Endothelial cell of umbilical vein (primary cell): ENCODE results near the gene CCDC57. TPM values are rescaled to one million over a fixed set of nuclear protein-coding genes. Genes with fewer than 3 reads are reported as not detected.

ENCODE experiments used
- BruUV-seq: library from RNA; stranded (reverse); fragments of 400-500 nt; replicated peaks from 2 replicates; lab custom pipeline; 2021; lab: Mats Ljungman, UMichigan
- CTCF ChIA-PET: fragments of 300-600, 350-600 bp; sonication (Branson Sonifier 250); formaldehyde crosslinking; loops from one replicate; lab custom pipeline; 2021; ENCODE audit warnings: antibody characterized with exemption, inconsistent platforms; lab: Charles Lee
- POLR2A ChIA-PET: fragments of 300-600, 350-600 bp; sonication (Branson Sonifier 250); formaldehyde crosslinking; loops from one replicate; lab custom pipeline; 2021; ENCODE audit warnings: antibody characterized with exemption, inconsistent platforms; lab: Charles Lee
- DNase-seq: peaks from one replicate; pipeline ENCODE4 v3.0.0-alpha.2; 2011; ENCODE audit warnings: low read depth, low spot score
- FAIRE-seq: peaks from 2 replicates; lab custom pipeline; 2011; peaks lifted over from hg19 to GRCh38; lab: Jason Lieb, UNC
- H2AFZ ChIP-seq: 2 replicates; pipeline ENCODE4 v1.6.0; 2012; ENCODE audit warnings: low read depth, low read length, control low read depth, inconsistent platforms
- H3K27ac ChIP-seq: 2 replicates; pipeline ENCODE4 v1.5.1; 2011; ENCODE audit warnings: low read depth, mild to moderate bottlenecking, control low read depth, low read length, moderate library complexity; ENCODE audit not compliant: insufficient read depth
- H3K27me3 ChIP-seq, 2 experiments: 2 replicates each; pipeline versions ENCODE4 v1.6.0 to v1.6.1; 2011; ENCODE audit warnings: low read length in 2 of 2, mixed read lengths in 1 of 2; ENCODE audit not compliant: control insufficient read depth in 2 of 2, insufficient read depth in 2 of 2
- H3K36me3 ChIP-seq, 2 experiments: 2 replicates in 1 of 2; 3 replicates in 1 of 2; pipeline ENCODE4 v1.5.1; 2011; ENCODE audit warnings: low read length in 2 of 2, mild to moderate bottlenecking in 1 of 2, moderate library complexity in 1 of 2; ENCODE audit not compliant: control insufficient read depth in 2 of 2, insufficient read depth in 2 of 2; ENCODE audit errors: extremely low read depth in 1 of 2
- H3K4me1 ChIP-seq: 3 replicates; pipeline ENCODE4 v1.5.1; 2011; ENCODE audit warnings: mild to moderate bottlenecking, low read length; ENCODE audit not compliant: control insufficient read depth, insufficient read depth; ENCODE audit errors: extremely low read depth
- H3K4me2 ChIP-seq: 2 replicates; pipeline ENCODE4 v1.6.1; 2011; ENCODE audit warnings: low read length, control low read depth, mixed read lengths; ENCODE audit not compliant: insufficient read depth
- H3K4me3 ChIP-seq, 3 experiments: fragments of 200-600 bp in 1 of 3; sonication (generic), shearing (Covaris generic) in 1 of 3; replicated peaks in 1 of 3; 2 replicates each; pipeline ENCODE4 v1.5.1; 2011 to 2016; ENCODE audit warnings: control low read depth in 3 of 3, low read length in 3 of 3, mild to moderate bottlenecking in 2 of 3, inconsistent platforms in 1 of 3, low read depth in 1 of 3, moderate library complexity in 1 of 3; ENCODE audit not compliant: insufficient read depth in 1 of 3
- H3K79me2 ChIP-seq: 2 replicates; pipeline ENCODE4 v1.6.0; 2012; ENCODE audit warnings: low read length, inconsistent platforms; ENCODE audit not compliant: control insufficient read depth, insufficient read depth
- H3K9ac ChIP-seq: replicated peaks from 2 replicates; pipeline ENCODE3; 2011; ENCODE audit warnings: low read length, control low read depth; ENCODE audit not compliant: insufficient read depth; ENCODE audit errors: extremely low read depth
- H3K9me1 ChIP-seq: replicated peaks from 3 replicates; pipeline ENCODE4 v1.6.0; 2011; ENCODE audit warnings: mild to moderate bottlenecking, low read length; ENCODE audit not compliant: control insufficient read depth, insufficient read depth; ENCODE audit errors: extremely low read depth
- H3K9me3 ChIP-seq: replicated peaks from 2 replicates; pipeline ENCODE4 v1.5.1; 2012; ENCODE audit warnings: low read length, inconsistent platforms; ENCODE audit not compliant: control insufficient read depth, insufficient read depth
- H4K20me1 ChIP-seq: replicated peaks from 2 replicates; pipeline ENCODE3; 2011; ENCODE audit warnings: mild to moderate bottlenecking, low read length; ENCODE audit not compliant: control insufficient read depth, insufficient read depth; ENCODE audit errors: extremely low read depth
- CTCF ChIP-seq, 2 donors: IDR thresholded peaks; 1 replicate in 1 of 2; 2 replicates in 1 of 2; pipeline ENCODE4 v1.5.1; 2011; ENCODE audit warnings: low read length in 2 of 2, mild to moderate bottlenecking in 2 of 2, moderate library complexity in 2 of 2, control low read depth in 1 of 2, inconsistent platforms in 1 of 2, low read depth in 1 of 2; ENCODE audit not compliant: insufficient read depth in 1 of 2; ENCODE audit errors: extremely low read depth in 1 of 2
- FOS ChIP-seq: IDR thresholded peaks from 2 replicates; pipeline ENCODE4 v1.6.1; 2011; ENCODE audit warnings: mild to moderate bottlenecking, low read length, moderate library complexity, borderline replicate concordance; ENCODE audit not compliant: insufficient read depth
- MAX ChIP-seq: IDR thresholded peaks from 2 replicates; pipeline ENCODE4 v1.6.1; 2011; ENCODE audit not compliant: insufficient read depth, insufficient read length
- POLR2A ChIP-seq: IDR thresholded peaks from 2 replicates; pipeline ENCODE4 v1.6.1; 2012; ENCODE audit warnings: low read depth, mild to moderate bottlenecking, control low read depth, low read length
- dilution Hi-C: fragments of 300-500 bp; cut with MboI; formaldehyde crosslinking; loops from one replicate; pipeline ENCODE4 v1.15.0; 2019; ENCODE audit warnings: low sequenced_read_pairs; ENCODE audit not compliant: extremely low pct_ligation_motif_present
- intact Hi-C: fragments of 100-400 bp; cut with micrococcal nuclease; formaldehyde crosslinking; loops from one replicate; pipeline ENCODE4 v1.10.0; 2022
- polyA plus RNA-seq, 4 experiments: library from polyadenylated mRNA; depleted of rRNA in 3 of 4; stranded (reverse) in 3 of 4; unstranded in 1 of 4; fragments of >200 nt; gene quantifications; 2 replicates each; pipeline versions ENCODE4 v1.2.1 to v1.2.3, GENCODE V29; 2011 to 2012; ENCODE audit warnings: missing spikeins in 1 of 4
- total RNA-seq: library from RNA; stranded (reverse); gene quantifications from 2 replicates; pipeline ENCODE4 v1.2.3, GENCODE V29; 2021

The CCDC57 gene
- total and polyA plus RNA-seq, 2 donors (not counting 3 experiments of a cell fraction or from before 2014, with no cell fraction given) = 18.6 to 31.6 TPM

GRCh38 chr17:82154881-82155331 lies 57.7 kb downstream of the CCDC57 start:
- Histone ChIP-seq H3K9ac (no peak overlapping the region), H3K27me3 (no peaks in the 10 kb centered on the region), H3K4me1 (no peaks in the 10 kb centered on the region), H3K9me1 (no peaks in the 10 kb centered on the region), H3K27ac (no peak overlapping the region), H3K36me3 (peaks cover 0 to 2% of the 10 kb centered on the region in 2 experiments), H3K79me2 (no peaks in the 10 kb centered on the region), H3K4me3 (no peak overlapping the region), H3K9me3 (no peaks in the 10 kb centered on the region), H3K4me2 (no peak overlapping the region), H4K20me1 (no peaks in the 10 kb centered on the region), H2AFZ (no peak overlapping the region)
- no peak for FAIRE-seq
- no peak for DNase-seq
- CTCF ChIA-PET = interaction anchor here (0.9 to 8.3 kb wide), 8 partner anchors 10 to 195 kb away, joined by 3 to 127 read pairs (median 8); partner anchors contain the start of genes DCXR and RAC3
- POLR2A ChIA-PET = no interaction called here
- intact Hi-C loops (loop anchor here (1.0 to 2.0 kb wide), 4 partner anchors 49 to 229 kb away; partner anchors contain the start of gene FASN), dilution Hi-C loops (no loop called here)
- BruUV-seq = no TSS peak
- TF ChIP-seq CTCF (IDR thresholded peaks at IDR 0.05; ENCODE audit: extremely low read depth in 1 of 2, insufficient read depth in 1 of 2, low read depth in 1 of 2, low read length in 2 of 2) (no peak), MAX (no peak), FOS (no peak), POLR2A (no peak)
